GM23338 (cell line): ENCODE results near the gene SMARCC2.

Source experiments
- CREB1 ChIP-seq: fragments of 250-450 bp; sonication (Bioruptor Pico); IDR thresholded peaks from 2 replicates; pipeline ENCODE4 v1.5.0; 2020; ENCODE audit warnings: low read depth, mild to moderate bottlenecking, moderate library complexity
- CTCF ChIP-seq, 2 experiments: fragments of 200-600 bp in 1 of 2; sonication (generic) in 1 of 2; conservative IDR thresholded peaks; 2 replicates each; pipeline versions ENCODE4 v1.5.1 to v1.6.1; 2016 to 2017; ENCODE audit warnings: antibody characterized with exemption in 2 of 2, low read depth in 2 of 2, mild to moderate bottlenecking in 2 of 2, moderate library complexity in 1 of 2
- ETS1 ChIP-seq: IDR thresholded peaks from 2 replicates; pipeline ENCODE4 v1.6.1; 2016; ENCODE audit warnings: antibody characterized with exemption
- EZH2 ChIP-seq: fragments of 200-600 bp; sonication (generic); IDR thresholded peaks from one replicate; pipeline ENCODE4 v1.8.0; 2017; ENCODE audit warnings: antibody characterized with exemption, mild to moderate bottlenecking, low read depth; ENCODE audit not compliant: unreplicated experiment
- EZH2phosphoT487 ChIP-seq: fragments of 200-600 bp; sonication (generic); IDR thresholded peaks from one replicate; pipeline ENCODE4 v1.8.1; 2018; ENCODE audit warnings: antibody characterized with exemption; ENCODE audit not compliant: unreplicated experiment
- JUNB ChIP-seq: IDR thresholded peaks from one replicate; pipeline ENCODE4 v1.6.1; 2016; ENCODE audit warnings: antibody characterized with exemption; ENCODE audit not compliant: unreplicated experiment
- NANOG ChIP-seq: IDR thresholded peaks from 2 replicates; pipeline ENCODE4 v1.6.1; 2016; ENCODE audit warnings: antibody characterized with exemption, borderline replicate concordance
- POLR2AphosphoS5 ChIP-seq: IDR thresholded peaks from 2 replicates; pipeline ENCODE4 v1.6.1; 2016; ENCODE audit warnings: antibody characterized with exemption, low read depth
- STAT1 ChIP-seq: IDR thresholded peaks from one replicate; pipeline ENCODE4 v1.6.1; 2016; ENCODE audit warnings: antibody characterized with exemption; ENCODE audit not compliant: unreplicated experiment
- ZNF114 ChIP-seq: fragments of 250-450 bp; sonication (Bioruptor Pico); IDR thresholded peaks from 2 replicates; pipeline ENCODE4 v1.5.0; 2020; ENCODE audit warnings: mild to moderate bottlenecking, moderate library complexity
- ZNF462 ChIP-seq: fragments of 250-450 bp; sonication (Bioruptor Pico); IDR thresholded peaks from 2 replicates; pipeline ENCODE4 v1.5.0; 2020; ENCODE audit warnings: mild to moderate bottlenecking, moderate library complexity
- TF ChIP-seq, protein P1 (sequence below): IDR thresholded peaks from one replicate; pipeline ENCODE4 v1.6.1; 2018; ENCODE audit warnings: antibody characterized with exemption; ENCODE audit not compliant: unreplicated experiment

- no peak for TF ChIP-seq CTCF (conservative IDR thresholded peaks at IDR 0.05; ENCODE audit: low read depth in 2 of 2)
- TF ChIP-seq EZH2phosphoT487, result no peak
- TF ChIP-seq EZH2, result no peak
- TF ChIP-seq CREB1 (CRISPR knock-in tag), result no peak
- TF ChIP-seq POLR2AphosphoS5, result no peak; the same call in 1 of the 2 replicates
- TF ChIP-seq ETS1, result no peak
- TF ChIP-seq, protein P1, sequence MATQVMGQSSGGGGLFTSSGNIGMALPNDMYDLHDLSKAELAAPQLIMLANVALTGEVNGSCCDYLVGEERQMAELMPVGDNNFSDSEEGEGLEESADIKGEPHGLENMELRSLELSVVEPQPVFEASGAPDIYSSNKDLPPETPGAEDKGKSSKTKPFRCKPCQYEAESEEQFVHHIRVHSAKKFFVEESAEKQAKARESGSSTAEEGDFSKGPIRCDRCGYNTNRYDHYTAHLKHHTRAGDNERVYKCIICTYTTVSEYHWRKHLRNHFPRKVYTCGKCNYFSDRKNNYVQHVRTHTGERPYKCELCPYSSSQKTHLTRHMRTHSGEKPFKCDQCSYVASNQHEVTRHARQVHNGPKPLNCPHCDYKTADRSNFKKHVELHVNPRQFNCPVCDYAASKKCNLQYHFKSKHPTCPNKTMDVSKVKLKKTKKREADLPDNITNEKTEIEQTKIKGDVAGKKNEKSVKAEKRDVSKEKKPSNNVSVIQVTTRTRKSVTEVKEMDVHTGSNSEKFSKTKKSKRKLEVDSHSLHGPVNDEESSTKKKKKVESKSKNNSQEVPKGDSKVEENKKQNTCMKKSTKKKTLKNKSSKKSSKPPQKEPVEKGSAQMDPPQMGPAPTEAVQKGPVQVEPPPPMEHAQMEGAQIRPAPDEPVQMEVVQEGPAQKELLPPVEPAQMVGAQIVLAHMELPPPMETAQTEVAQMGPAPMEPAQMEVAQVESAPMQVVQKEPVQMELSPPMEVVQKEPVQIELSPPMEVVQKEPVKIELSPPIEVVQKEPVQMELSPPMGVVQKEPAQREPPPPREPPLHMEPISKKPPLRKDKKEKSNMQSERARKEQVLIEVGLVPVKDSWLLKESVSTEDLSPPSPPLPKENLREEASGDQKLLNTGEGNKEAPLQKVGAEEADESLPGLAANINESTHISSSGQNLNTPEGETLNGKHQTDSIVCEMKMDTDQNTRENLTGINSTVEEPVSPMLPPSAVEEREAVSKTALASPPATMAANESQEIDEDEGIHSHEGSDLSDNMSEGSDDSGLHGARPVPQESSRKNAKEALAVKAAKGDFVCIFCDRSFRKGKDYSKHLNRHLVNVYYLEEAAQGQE, result no peak
- no peak for TF ChIP-seq JUNB
- TF ChIP-seq ZNF462 (CRISPR knock-in tag), result no peak
- TF ChIP-seq ZNF114 (CRISPR knock-in tag), result no peak
- TF ChIP-seq STAT1, result no peak
- no peak for TF ChIP-seq NANOG
Measured at GRCh38 chr12:56161690-56162351, 27.5 kb downstream of the SMARCC2 start.
